ENCODE measurements around the gene ARAP1. TPM values are rescaled to one million over a fixed set of nuclear protein-coding genes. Genes with fewer than 3 reads are reported as not detected.

ARAP1 gene
- total RNA-seq, 1 donor from 2014 or later = 20.5 TPM

GRCh38 chr11:72692498-72693237 lies 59.5 kb downstream of the ARAP1 start:
- Mint-ChIP-seq H3K4me3 (ENCODE audit: unreplicated experiment) (no peak overlapping the region), H3K36me3 (ENCODE audit: unreplicated experiment) (peaks cover 15% of the 10 kb centered on the region), H3K27ac (ENCODE audit: unreplicated experiment) (no peak overlapping the region), H3K9me3 (ENCODE audit: unreplicated experiment) (peaks cover 2% of the 10 kb centered on the region), H3K27me3 (ENCODE audit: unreplicated experiment) (peaks cover 13% of the 10 kb centered on the region), H3K4me1 (ENCODE audit: low read depth, unreplicated experiment) (no peaks in the 10 kb centered on the region)
- no peak for DNase-seq
- TF ChIP-seq, protein P1, sequence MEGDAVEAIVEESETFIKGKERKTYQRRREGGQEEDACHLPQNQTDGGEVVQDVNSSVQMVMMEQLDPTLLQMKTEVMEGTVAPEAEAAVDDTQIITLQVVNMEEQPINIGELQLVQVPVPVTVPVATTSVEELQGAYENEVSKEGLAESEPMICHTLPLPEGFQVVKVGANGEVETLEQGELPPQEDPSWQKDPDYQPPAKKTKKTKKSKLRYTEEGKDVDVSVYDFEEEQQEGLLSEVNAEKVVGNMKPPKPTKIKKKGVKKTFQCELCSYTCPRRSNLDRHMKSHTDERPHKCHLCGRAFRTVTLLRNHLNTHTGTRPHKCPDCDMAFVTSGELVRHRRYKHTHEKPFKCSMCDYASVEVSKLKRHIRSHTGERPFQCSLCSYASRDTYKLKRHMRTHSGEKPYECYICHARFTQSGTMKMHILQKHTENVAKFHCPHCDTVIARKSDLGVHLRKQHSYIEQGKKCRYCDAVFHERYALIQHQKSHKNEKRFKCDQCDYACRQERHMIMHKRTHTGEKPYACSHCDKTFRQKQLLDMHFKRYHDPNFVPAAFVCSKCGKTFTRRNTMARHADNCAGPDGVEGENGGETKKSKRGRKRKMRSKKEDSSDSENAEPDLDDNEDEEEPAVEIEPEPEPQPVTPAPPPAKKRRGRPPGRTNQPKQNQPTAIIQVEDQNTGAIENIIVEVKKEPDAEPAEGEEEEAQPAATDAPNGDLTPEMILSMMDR (IDR thresholded peaks at IDR 0.05; ENCODE audit: partially characterized antibody, unreplicated experiment) = no peak

GRCh38 chr11:72690166-72690565 lies 62.0 kb downstream of the ARAP1 start:
- no peaks in the 10 kb centered on the region for H3K4me1 Mint-ChIP-seq (ENCODE audit: low read depth, unreplicated experiment)

GRCh38 chr11:72688929-72689328 lies 63.3 kb downstream of the ARAP1 start:
- TF ChIP-seq, protein P1 (IDR thresholded peaks at IDR 0.05; ENCODE audit: partially characterized antibody, unreplicated experiment) = no peak
- H3K4me1 Mint-ChIP-seq (ENCODE audit: low read depth, unreplicated experiment) = no peaks in the 10 kb centered on the region
- peaks cover 4% of the 10 kb centered on the region for H3K9me3 Mint-ChIP-seq (ENCODE audit: unreplicated experiment)
- H3K27ac Mint-ChIP-seq (ENCODE audit: unreplicated experiment) = no peak overlapping the region
- DNase-seq = no peak
- H3K27me3 Mint-ChIP-seq (ENCODE audit: unreplicated experiment) = peaks cover 7% of the 10 kb centered on the region
- H3K36me3 Mint-ChIP-seq (ENCODE audit: unreplicated experiment) = peaks cover 7% of the 10 kb centered on the region
- no peak overlapping the region for H3K4me3 Mint-ChIP-seq (ENCODE audit: unreplicated experiment)

More at GRCh38 chr11:72690166-72690565, 62.0 kb downstream of the ARAP1 start:
- peaks cover 4% of the 10 kb centered on the region for H3K9me3 Mint-ChIP-seq (ENCODE audit: unreplicated experiment)
- peaks cover 12% of the 10 kb centered on the region for H3K36me3 Mint-ChIP-seq (ENCODE audit: unreplicated experiment)
- DNase-seq = no peak
- H3K27ac Mint-ChIP-seq (ENCODE audit: unreplicated experiment) = no peak overlapping the region
- H3K27me3 Mint-ChIP-seq (ENCODE audit: unreplicated experiment) = peaks cover 13% of the 10 kb centered on the region
- no peak overlapping the region for H3K4me3 Mint-ChIP-seq (ENCODE audit: unreplicated experiment)
- TF ChIP-seq, protein P1 (IDR thresholded peaks at IDR 0.05; ENCODE audit: partially characterized antibody, unreplicated experiment) = no peak

DNA sequence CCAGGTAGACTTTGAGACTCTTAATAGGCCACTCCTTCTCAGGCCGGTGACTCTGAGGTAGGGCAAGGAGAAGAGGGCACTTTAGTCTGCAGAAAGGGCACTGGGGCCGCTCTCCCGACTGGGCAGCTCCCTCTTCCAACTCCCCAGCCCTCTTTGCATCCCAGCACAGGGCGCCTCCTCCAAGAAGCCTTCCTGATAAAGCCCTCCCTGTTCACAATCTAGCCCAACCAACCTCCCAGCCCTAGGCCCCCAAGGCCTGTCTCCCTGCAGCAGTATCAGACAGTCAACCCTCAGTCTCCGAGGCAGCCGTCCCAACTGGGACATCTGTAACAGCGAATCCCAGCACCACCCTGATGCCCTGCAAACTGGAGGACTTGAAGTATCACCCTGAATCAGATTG lies 63.7 kb downstream of the ARAP1 start:
- Mint-ChIP-seq H3K9me3 (ENCODE audit: unreplicated experiment) (peaks cover 4% of the 10 kb centered on the region), H3K4me3 (ENCODE audit: unreplicated experiment) (no peak overlapping the region), H3K36me3 (ENCODE audit: unreplicated experiment) (peaks cover 7% of the 10 kb centered on the region), H3K27ac (ENCODE audit: unreplicated experiment) (no peak overlapping the region), H3K4me1 (ENCODE audit: low read depth, unreplicated experiment) (no peaks in the 10 kb centered on the region), H3K27me3 (ENCODE audit: unreplicated experiment) (peaks cover 7% of the 10 kb centered on the region)
- no peak for DNase-seq
- TF ChIP-seq, protein P1 (IDR thresholded peaks at IDR 0.05; ENCODE audit: partially characterized antibody, unreplicated experiment) = no peak

GRCh38 chr11:72687326-72687725 lies 64.9 kb downstream of the ARAP1 start:
- Mint-ChIP-seq H3K4me1 (ENCODE audit: low read depth, unreplicated experiment) (no peaks in the 10 kb centered on the region), H3K4me3 (ENCODE audit: unreplicated experiment) (no peak overlapping the region), H3K27me3 (ENCODE audit: unreplicated experiment) (peaks cover 7% of the 10 kb centered on the region), H3K27ac (ENCODE audit: unreplicated experiment) (no peak overlapping the region), H3K36me3 (ENCODE audit: unreplicated experiment) (peaks cover 7% of the 10 kb centered on the region), H3K9me3 (ENCODE audit: unreplicated experiment) (peaks cover 2% of the 10 kb centered on the region)
- no peak for DNase-seq
- TF ChIP-seq, protein P1 (IDR thresholded peaks at IDR 0.05; ENCODE audit: partially characterized antibody, unreplicated experiment) = no peak

Data from glutamatergic neuron (in vitro differentiated cells).